Daoy (cell line): ENCODE results near the gene DDA1. TPM values are rescaled to one million over a fixed set of nuclear protein-coding genes. Genes with fewer than 3 reads are reported as not detected.

Source experiments
- DNase-seq: peaks from one replicate; pipeline ENCODE4 v3.0.0-alpha.2; 2015; ENCODE audit warnings: low read depth
- total RNA-seq: library from RNA; depleted of rRNA; stranded (reverse); fragments of >200 nt; shearing (Covaris generic); gene quantifications from 2 replicates; pipeline ENCODE4 v1.2.3, GENCODE V29; 2014

Gene DDA1
- total RNA-seq, 1 experiment from 2014 or later = 63.0 TPM

DNA sequence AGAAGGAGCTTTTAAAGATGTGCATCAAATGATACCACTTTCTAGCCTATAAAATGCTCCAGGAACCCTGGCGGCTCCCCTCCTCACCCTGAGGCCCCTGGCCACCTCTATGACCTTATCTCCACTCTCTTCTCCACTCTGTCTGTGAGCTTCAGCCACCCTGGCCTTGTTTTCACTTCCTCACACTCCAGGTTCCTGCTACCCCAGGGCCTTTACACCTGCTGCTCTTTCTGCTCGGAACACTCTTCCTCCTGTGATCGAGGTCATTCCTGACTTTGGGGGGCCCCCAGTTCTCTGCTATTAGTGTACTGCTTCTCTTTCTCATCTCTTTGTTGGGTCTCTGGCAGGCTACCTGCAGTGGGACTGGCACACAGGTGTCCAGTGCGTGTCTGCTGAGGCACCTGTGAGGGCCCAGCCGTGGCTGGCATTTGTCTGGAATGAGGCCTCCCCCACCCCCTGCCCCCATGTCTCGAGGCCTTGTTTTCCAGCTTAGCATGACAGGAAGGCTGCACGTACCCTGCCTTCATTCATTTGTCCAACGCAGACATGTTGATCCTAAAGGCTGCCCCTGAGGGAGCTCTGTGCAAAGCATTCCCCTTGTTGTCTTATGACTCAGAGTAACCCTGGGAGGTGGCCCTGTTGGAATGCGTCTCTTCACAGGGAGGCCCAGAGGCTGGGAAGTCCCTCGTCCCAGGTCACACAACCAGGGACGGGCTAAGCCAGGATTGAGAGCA lies 2.3 kb downstream of the DDA1 start:
- DNase-seq = peak; percentile 91

DNA sequence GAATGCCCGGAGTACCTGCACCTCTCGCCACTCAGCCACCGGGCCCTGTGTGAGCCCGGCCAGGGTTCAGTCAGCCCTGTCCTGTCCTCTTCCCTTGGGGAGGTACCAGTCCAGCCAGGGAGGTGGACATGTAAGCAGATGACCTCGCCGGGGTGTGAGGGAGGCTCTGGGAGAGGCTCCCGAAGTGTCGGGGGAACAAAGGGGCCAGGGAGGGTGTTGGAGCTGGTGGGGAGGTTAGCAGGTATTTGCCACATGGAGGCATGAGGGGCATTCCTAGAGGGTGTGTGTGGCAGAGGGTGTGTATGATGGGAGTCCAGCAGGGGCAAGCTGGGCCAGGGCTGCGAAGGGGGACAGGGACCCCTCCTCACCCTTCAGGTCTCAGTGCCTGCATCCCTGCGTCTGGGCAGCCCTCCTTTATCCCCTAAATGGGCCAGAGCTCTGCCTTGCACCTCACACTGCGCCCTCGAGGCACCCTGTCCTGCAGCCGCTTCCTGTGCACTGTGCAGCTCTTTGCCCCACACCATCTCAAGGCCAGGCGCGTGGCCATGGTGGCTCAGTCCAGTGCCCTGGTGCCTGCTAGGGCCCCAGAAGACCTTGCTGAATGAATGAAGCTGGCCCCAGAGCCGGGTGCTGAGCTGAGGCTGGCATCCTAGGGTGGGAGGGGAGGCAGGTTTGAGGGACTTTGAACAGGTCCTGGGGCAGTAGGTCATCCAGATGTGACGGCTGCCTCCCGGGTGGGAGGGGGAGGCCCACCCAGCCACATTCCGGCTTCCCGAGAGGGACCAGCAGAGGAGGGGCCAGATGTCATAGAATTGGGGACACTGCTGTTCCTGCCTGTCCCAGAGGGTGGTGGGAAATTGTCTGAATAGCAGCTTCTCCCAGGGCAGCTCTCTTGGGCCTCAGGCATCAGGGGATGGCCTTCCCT lies 3.1 kb downstream of the DDA1 start:
- no peak for DNase-seq

DNA sequence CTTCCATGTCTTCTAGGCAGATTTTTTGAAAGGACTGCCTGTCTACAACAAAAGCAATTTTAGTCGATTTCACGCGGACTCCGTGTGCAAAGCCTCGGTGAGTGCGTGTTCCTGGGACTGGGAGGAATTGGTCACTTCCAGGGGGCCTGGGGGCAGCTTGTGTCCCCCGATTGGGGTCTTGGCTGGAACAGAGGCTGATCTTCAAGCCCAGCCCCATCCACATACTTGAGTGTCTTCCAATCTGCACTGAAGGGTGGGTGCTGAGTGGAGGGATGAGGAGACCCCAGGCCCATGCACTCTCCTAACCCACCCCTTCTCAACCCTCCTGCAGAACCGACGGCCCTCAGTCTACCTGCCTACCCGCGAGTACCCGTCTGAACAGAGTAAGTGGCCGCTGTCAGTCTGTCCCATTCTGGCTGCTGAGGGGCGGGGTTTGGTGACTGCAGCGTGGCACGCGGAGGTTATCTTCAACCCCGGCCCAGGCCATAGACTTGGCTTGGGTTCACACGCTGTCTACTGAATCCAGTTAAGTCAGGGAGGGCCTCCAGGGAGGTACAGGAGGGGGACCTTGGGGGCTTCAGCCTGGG lies 4.7 kb downstream of the DDA1 start:
- no peak for DNase-seq

DNA sequence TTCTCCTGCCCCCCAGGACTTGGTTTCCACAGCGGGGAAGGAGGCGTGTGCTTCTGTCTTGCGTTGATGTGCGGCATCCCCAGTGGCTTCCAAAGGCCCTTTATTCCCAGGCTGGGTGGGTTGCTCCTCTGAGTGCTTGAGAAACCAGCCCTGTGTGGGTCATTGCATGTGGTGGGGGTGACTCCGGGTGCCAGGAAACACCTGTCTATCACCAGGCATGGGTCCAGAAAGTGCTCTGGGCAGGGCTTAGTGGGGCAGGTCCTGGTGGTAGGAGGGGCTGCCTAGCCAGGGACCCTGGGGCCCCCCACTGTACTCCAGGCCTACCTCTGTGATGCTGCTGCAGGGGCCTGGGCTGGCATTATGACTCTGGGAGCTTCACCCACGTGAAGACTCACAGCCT lies 9.6 kb downstream of the DDA1 start:
- DNase-seq = no peak

DNA sequence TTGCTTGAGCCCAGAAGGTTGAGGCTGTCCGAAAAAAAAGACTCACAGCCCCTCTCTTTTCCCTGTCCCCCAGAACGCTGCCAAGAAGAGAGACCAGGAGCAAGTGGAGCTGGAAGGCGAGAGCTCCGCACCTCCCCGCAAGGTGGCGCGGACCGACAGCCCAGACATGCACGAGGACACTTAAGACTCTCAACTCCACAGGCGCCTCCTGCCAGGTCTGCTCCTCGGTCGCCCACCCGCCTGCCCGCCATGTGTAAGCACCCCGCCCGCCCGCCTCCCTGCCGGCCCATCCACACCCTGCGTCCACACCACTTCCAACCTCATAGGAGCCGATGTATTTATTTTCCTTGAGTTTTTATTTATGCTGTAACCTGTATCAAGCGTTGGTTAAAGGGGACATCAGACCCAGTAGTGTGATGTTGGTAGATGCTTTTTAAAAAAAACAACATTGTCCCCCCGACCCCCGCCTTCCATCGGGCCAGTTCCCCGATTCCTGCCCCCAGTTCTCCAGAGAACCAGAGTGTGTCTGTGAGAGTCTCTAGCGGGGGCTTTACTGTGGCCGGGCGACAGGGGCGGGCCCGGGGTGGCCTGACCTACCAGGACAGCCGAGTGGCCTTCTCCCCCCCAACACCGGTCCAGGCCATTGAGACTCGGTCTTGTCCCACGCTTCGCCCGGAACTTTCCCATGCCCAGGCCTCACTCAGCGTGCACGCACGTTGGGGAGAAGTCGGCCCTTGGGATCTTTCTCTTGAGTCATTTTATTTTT lies 10.3 kb downstream of the DDA1 start:
- no peak for DNase-seq

DNA sequence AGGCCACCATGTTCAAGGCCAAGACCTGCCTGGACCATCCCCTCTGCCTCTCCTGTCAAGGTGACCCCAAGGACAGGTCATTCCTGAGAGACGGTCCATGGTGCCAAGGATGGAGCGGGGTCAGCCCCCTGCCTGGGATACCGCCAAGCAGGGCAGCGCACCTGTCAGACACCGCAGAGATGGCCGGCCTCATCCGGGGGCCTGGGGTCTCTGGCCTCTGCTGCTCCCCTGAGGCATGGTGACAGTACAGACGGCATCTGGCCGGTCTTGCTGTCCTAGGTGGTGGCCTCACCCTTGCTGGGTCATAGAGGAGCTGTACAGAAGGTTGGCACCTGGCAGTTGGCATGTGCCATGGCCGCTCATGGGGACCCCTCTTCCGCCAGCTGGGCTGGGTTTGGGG lies 11.1 kb downstream of the DDA1 start:
- no peak for DNase-seq

DNA sequence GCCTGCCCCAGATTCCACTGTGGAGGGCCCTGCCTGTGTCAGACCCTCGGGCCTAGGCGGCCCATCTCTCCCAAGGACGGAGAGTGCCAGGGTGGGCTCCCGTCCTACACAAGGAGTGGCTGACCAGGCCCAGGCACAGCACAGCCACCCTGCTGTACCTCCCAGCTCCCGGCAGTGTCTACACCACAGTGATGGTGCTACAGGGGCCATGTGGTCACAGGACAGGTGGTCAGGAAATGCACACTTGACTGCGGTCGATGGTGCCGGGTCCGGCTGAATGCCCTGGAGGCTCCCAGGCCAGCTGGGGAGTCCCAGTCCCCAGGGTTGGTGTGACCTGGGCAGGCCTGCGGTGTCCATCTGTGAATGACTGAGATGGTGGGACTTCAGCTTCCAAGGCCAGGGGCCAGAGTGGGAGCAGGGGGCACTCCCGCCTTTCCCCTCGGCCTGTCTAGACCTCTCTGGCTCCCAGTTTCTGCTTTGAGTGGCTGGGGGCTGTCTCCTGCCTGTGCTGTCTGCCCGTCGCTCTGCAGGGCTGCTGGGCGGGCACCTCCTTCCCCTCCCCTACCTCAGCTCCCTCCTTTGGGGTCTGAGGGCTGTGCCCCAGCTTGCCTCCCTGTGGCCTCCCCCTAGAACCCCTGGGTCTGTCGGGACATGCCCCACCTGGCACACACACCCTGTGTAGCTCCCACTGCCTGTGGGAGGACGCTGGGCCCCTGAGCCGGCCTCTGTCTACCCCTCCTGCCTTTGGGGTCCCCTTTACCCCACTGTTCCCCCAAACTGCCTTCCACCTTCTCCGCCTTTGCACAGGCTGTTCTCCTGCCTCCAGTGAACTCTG lies 12.5 kb downstream of the DDA1 start:
- DNase-seq = no peak

DNA sequence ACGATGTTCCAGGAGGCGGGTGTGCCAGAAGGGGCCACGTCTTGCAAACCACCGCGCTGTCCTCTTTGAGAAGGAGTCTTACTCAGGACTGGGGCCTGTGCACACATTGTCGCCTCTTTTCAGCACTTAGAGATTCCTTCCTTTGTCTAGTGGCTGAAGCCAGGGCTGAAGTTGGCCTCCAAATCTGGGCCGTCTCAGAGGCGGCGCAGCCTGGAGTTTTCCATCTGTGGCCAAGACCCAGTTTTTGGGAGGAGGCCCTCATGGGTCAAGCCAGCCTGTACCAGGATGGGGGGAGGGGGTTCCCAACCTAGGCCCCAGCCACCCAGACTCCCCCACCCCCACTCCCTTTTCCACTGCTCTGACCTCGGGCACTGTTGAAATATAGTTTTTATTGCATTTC lies 13.5 kb downstream of the DDA1 start:
- DNase-seq = no peak

DNA sequence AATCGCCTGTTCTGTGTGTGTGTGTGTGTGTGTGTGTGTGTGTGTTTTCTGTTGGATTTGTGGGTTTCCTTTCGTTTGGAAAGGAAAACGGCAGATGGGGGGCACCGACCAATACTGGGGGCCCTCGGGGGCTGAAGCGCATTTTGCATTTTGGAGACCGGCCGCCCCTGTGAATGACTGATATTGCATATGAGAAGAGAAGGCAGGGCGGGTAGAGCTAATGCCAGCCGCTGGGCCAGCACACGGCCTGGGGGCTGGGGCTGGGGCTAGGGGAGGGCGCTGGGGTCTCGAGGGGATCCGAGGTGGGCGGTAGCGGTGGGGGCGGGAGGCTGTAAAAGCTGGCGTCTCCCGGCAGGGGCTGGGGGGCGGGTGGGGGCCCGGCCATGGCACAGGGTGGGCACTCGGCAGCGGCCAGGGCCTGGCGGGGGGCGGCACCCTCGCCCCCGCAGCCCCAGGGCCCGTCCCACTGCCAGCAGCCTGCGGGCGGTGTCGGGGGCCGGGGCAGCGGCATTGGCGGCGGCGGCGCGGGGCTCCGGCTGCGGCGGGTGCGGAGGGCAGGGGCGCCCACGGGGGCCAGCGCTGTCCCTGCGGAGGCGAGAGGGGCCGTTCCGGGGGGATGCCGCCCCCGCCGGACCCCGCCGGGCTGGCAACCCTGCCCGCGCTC lies 14.1 kb downstream of the DDA1 start:
- no peak for DNase-seq

DNA sequence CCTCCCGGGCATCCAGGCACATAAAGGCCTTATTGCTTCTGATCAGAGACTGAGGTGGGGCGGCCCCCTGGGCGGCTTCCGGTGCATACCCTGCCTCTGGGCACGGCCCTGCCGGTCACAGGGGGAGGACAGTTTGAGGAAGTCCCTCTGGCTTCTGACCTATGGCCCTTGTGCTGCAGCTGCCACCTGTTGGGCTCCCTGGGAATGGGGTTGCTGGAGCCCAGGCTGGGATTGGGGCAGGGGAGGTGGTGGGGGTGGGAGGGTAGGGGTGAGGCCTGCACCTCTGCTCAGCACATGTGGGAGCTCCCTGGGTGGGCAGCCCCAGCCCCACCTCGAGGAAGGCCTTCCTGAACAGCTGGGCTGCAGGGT lies 14.6 kb downstream of the DDA1 start:
- DNase-seq = no peak

DNA sequence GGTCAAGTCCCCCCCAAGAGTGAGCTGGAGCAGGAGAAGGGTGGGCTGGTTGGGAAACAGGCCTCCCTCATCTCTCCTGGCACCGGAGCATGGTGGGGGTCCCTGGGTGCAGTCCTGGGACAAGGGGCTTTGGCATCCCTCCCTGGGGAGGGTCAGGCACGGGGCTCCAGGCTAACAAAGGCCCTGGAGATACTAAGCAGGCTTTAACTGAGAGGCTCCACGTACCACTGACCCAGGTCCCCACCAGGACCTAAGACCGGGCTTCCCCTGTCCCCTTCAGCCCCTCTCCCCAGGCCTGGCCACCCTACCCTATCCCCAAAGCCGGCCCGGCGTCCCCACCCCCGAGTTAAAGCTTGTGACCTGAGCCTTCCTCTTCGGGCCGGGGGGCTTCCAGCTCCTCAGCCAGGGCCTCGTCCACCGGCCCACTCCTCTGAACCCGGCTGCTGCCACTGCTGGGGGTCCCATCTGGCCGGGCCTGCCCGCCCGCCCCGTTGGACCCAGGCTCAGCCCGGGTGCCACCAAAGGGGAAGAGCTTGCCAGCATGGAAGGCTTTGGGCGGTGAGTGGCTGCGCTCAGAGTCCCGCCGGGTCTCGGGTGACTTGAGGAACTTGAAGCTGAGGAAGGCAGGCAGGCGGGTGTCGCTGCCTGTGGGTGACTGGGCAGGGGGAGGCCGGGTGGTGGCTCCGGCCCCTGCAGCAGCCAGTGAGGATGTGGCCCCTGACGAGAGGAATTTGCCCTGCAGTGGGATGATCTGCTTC lies 15.2 kb downstream of the DDA1 start:
- DNase-seq = no peak

DNA sequence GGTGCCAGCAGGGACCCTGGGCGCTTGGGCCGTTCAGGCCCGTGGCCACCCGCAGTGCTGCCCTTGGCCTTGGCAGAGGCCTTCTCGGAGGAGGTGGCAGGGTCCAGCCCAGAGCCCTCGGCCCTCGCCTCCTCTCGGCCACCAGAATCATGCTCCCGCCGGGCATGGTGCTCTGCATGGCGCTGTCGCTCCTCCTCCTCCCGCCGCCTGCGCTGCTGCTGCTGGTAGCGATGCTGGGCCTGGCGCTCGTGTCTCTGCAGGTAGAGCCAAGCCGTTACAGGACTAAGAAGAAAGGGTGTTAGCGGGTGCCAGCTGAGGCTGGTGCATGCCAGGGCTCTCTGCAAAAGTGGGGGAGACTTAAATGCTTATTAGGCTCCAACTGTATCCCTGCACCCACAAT lies 15.8 kb downstream of the DDA1 start:
- DNase-seq = no peak

DNA sequence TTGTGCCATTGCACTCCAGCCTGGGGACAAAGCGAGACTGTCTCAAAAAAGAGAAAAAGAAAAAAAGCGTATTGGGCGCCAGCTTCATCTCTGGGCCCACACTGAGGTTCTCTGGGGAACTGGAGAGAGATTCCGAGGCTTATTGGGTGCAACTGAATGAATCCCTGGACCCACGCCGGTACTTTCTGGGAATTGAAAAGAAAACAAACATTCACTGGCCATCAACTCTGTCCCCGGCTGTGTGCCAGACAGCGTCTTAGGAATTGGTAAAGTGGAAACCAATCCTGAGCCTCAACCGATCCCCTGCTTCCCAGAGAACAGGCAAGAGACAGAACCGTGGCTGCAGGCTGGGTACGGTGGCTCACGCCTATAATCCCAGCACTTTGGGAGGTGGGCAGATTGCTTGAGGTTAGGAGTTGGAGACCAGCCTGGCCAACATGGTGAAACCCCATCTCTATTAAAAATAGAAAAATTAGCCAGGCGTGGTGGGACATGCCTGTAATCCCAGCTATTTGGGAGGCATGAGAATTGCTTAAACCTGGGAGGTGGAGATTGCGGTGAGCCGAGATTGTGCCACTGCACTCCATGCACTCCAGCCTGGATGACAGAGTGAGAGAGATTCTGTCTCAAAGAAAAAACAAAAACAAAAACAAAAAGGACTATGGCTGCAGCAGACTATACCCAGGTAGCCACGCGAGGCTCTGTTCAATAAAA lies 16.7 kb downstream of the DDA1 start:
- DNase-seq = no peak

DNA sequence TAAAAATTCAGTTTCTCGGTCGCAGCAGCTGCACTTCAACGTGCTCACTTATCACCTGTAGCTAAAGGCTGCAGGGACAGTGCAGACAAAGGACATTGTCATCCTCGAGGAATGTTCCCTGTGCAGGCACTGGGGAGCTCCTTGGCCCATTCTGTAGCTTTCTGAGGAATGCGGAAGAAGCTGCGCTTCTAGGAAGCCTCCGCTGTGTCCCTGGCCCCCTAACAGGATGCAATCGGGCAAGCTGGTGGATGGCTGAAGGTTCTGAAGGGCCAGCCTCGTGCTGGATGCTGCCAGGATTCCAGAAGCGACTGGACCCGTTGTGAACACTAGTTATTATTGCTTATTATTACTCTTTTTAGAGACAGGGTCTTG lies 17.2 kb downstream of the DDA1 start:
- DNase-seq = no peak

DNA sequence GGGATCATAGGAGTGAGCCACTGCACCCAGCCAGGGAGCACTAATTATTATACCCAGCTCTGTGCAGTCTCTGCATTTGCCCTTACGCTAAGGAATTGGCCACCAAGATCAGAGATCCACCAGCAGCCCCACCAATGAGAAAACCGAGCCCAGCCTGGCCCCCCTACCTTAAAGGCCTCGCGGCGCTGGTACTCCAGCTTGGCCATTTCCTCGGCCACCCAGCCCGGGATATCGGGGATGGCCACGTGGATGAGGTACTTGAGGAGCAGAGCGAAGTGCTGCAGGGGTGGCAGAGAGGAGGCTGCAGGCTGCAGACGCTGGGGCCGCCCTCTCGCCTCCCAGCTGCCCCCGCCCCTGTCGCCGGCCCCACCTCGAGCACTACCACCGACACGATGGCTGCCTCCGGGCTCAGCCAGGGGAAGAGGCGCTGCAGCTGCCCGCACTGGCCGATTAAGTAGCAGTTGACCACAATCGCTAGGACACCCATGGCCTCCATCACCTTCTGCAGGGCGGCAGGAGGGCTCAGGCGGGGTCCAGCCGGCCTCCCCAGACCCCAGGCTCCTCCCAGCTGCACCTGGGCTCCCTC lies 17.8 kb downstream of the DDA1 start:
- no peak for DNase-seq

DNA sequence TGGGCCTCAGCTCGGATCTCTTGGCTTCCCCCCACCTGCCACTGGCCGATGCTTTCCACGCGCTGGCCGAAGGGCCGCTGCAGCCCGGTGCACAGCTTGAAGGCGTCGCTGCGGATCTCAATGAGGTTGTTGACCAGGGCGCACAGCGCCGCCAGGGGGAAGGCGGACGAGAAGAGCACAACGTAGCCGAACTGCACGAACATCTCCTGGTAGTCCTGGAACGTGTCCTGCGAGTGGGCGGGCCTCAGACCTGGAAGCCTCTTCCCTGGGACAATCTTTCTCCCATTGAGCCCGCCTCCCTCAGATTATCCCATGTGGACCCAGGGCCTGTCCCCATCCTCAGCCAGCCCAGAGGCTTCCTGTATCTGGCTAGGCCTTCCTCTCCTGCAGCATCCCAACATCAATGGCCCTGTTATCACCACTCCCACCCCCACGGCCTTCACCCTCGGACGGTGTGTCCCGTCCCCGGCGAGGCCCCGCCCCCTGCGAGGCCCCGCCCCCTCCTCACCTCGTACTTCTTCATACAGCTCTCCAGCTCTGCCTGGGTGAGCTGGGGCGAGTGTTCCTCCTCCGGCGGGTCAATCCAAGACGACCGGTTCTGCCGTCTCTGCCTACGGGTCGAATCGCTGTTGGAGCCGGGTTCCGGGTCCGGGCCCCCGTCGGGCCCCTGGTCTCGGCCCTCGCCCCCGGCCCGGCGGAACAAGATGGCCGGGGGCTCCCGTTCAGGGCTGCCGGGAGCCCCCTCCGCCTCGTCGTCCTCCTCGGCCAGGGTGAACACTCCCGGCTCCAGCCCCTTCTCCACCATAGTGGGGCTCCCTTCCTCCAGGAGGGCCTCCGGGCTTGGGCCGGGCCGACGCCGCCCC lies 18.5 kb downstream of the DDA1 start:
- DNase-seq = no peak

DNA sequence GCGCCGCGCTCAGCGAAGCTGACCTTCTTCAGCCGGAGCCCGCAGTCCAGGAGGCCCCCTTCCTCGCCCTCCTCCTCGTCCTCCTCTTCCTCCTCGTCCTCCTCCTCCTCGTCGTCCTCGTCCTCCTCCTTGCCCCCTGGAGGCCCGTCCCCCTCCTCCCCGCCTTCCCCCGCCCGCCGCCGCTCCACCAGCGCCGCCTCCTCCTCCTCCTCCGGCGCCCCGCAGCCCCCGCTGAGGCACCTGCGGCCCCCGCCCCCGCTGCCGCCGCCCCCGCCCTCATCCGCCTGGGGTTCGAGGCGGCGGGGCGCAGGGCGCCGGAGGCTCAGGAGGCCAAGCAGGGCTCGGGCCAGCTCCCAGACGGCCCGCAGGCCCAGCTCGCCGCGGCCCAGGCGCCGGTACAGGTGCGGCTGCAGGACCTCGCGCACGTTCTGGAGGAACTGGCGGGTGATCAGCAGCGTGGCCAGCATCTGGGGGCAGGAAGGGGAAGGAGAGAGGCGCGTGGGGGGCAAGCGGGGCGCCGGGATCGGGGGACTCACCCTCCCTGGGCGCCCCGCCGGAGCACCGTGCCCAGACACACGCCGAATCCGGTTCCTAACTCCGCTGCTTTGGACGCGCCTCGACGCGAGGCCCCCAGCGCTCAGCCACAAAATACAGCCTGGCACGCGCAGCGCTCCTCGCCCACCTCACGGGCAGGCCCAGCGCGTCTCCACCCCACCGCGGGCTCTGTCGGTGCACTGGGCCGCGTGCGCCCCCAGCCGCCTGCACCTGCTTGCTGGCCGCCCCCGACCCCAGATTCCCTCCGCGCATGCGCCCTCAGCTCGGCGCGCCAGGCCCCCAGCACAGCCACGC lies 19.4 kb downstream of the DDA1 start:
- no peak for DNase-seq
